ENCODE data around the gene NFIL3.
A peak's percentile ranks its signal among the peaks of the same experiment; 100 is the strongest.

Gene NFIL3

GRCh38 chr9:91421971-91422757 is 1.5 kb downstream of the NFIL3 start:
- DNase-seq (ENCODE audit: low spot score), result peak; percentile 60

- DNase-seq (ENCODE audit: low spot score), result no peak
These were observed 2.4 kb downstream of the NFIL3 start for GRCh38 chr9:91421128-91421765.

- DNase-seq (ENCODE audit: low spot score), result no peak
These were observed 3.0 kb downstream of the NFIL3 start for GRCh38 chr9:91420501-91421127.

GRCh38 chr9:91419222-91420191 is 4.1 kb downstream of the NFIL3 start:
- no peak for DNase-seq (ENCODE audit: low spot score)

GRCh38 chr9:91418215-91418610 is 5.4 kb downstream of the NFIL3 start:
- DNase-seq (ENCODE audit: low spot score), result no peak

GRCh38 chr9:91417602-91418214 is 5.9 kb downstream of the NFIL3 start:
- DNase-seq (ENCODE audit: low spot score), result no peak

GRCh38 chr9:91416096-91416712 is 7.4 kb downstream of the NFIL3 start:
- no peak for DNase-seq (ENCODE audit: low spot score)

- DNase-seq (ENCODE audit: low spot score), result no peak
These were observed 8.3 kb downstream of the NFIL3 start for GRCh38 chr9:91415290-91415689.

- DNase-seq (ENCODE audit: low spot score), result no peak
These were observed 10.7 kb downstream of the NFIL3 start for GRCh38 chr9:91412941-91413340.

GRCh38 chr9:91411096-91411771 is 12.4 kb downstream of the NFIL3 start:
- DNase-seq (ENCODE audit: low spot score), result no peak

- no peak for DNase-seq (ENCODE audit: low spot score)
These were observed 13.5 kb downstream of the NFIL3 start for GRCh38 chr9:91410161-91410560.

GRCh38 chr9:91408475-91408874 is 15.2 kb downstream of the NFIL3 start:
- DNase-seq (ENCODE audit: low spot score), result no peak

GRCh38 chr9:91407580-91408318 is 15.9 kb downstream of the NFIL3 start:
- no peak for DNase-seq (ENCODE audit: low spot score)

GRCh38 chr9:91405343-91406077 is 18.1 kb downstream of the NFIL3 start:
- no peak for DNase-seq (ENCODE audit: low spot score)

GRCh38 chr9:91403665-91404543 is 19.7 kb downstream of the NFIL3 start:
- DNase-seq (ENCODE audit: low spot score), result no peak

- DNase-seq (ENCODE audit: low spot score), result no peak
These were observed 24.7 kb downstream of the NFIL3 start for GRCh38 chr9:91398926-91399325.

- peak; percentile 45 for DNase-seq (ENCODE audit: low spot score)
These were observed 27.8 kb downstream of the NFIL3 start for GRCh38 chr9:91395553-91396471.

All from pons (tissue), 1 donor.